GM23248 (cell line): ENCODE data around the gene ENG. TPM values are rescaled to one million over a fixed set of nuclear protein-coding genes. Genes with fewer than 3 reads are reported as not detected.

Source experiments
- DNase-seq: peaks from one replicate; pipeline ENCODE4 v3.0.0-alpha.2; 2015
- H2AFZ ChIP-seq: fragments of 200-600 bp; sonication (generic); 2 replicates; pipeline ENCODE4 v1.6.1; 2016; ENCODE audit warnings: antibody characterized with exemption
- H3F3A ChIP-seq: fragments of 200-600 bp; sonication (generic); 2 replicates; pipeline ENCODE4 v1.6.1; 2016; ENCODE audit warnings: mild to moderate bottlenecking, antibody characterized with exemption, mixed run types; ENCODE audit not compliant: insufficient read depth
- H3K27ac ChIP-seq: fragments of 200-600 bp; sonication (generic); 2 replicates; pipeline ENCODE4 v1.5.1; 2016; ENCODE audit warnings: mild to moderate bottlenecking
- H3K27me3 ChIP-seq: fragments of 200-600 bp; sonication (generic); replicated peaks from 2 replicates; pipeline ENCODE4 v1.6.1; 2016; ENCODE audit warnings: mild to moderate bottlenecking; ENCODE audit not compliant: insufficient read depth
- H3K36me3 ChIP-seq: fragments of 200-600 bp; sonication (generic); 2 replicates; pipeline ENCODE4 v1.6.1; 2016; ENCODE audit warnings: low read depth, mild to moderate bottlenecking
- H3K4me1 ChIP-seq: fragments of 200-600 bp; sonication (generic); 2 replicates; pipeline ENCODE4 v1.6.1; 2016; ENCODE audit warnings: mild to moderate bottlenecking; ENCODE audit not compliant: insufficient read depth
- H3K4me2 ChIP-seq: fragments of 200-600 bp; sonication (generic); one replicate; pipeline ENCODE4 v1.6.1; 2016; ENCODE audit warnings: mild to moderate bottlenecking; ENCODE audit not compliant: unreplicated experiment
- H3K4me3 ChIP-seq: fragments of 200-600 bp; sonication (generic); 2 replicates; pipeline ENCODE4 v1.5.1; 2016; ENCODE audit warnings: mild to moderate bottlenecking
- H3K79me2 ChIP-seq: fragments of 200-600 bp; sonication (generic); 2 replicates; pipeline ENCODE4 v1.6.1; 2016; ENCODE audit warnings: mild to moderate bottlenecking; ENCODE audit not compliant: insufficient read depth
- H3K9ac ChIP-seq: fragments of 200-600 bp; sonication (generic); 2 replicates; pipeline ENCODE4 v1.6.1; 2016; ENCODE audit warnings: mild to moderate bottlenecking
- H3K9me2 ChIP-seq: fragments of 200-600 bp; sonication (generic); 2 replicates; pipeline ENCODE4 v1.6.1; 2016; ENCODE audit warnings: mixed run types, mild to moderate bottlenecking, moderate library complexity; ENCODE audit not compliant: insufficient read depth
- H3K9me3 ChIP-seq: fragments of 200-600 bp; sonication (generic); one replicate; pipeline ENCODE4 v1.6.1; 2017; ENCODE audit warnings: low read depth
- H4K20me1 ChIP-seq: fragments of 200-600 bp; sonication (generic); 2 replicates; pipeline ENCODE4 v1.6.0; 2016; ENCODE audit not compliant: insufficient read depth
- EZH2 ChIP-seq: fragments of 200-600 bp; sonication (generic); IDR thresholded peaks from 2 replicates; pipeline ENCODE4 v1.6.1; 2018; ENCODE audit warnings: antibody characterized with exemption, mild to moderate bottlenecking; ENCODE audit not compliant: insufficient read depth, poor library complexity, severe bottlenecking
- EZH2phosphoT487 ChIP-seq: fragments of 200-600 bp; sonication (generic); IDR thresholded peaks from 2 replicates; pipeline ENCODE4 v1.6.1; 2018; ENCODE audit warnings: antibody characterized with exemption, moderate library complexity, mild to moderate bottlenecking, low read depth; ENCODE audit not compliant: insufficient read depth
- WGBS, 2 experiments: methylation state at CpG; one replicate each; pipeline ENCODE4 v1.1.6; 2015 to 2017; ENCODE audit warnings: low lambda C conversion rate in 2 of 2, low coverage in 1 of 2; ENCODE audit errors: missing lambda C conversion rate in 2 of 2; 5-methylcytosine and 5-hydroxymethylcytosine counted together
- in situ Hi-C: fragments of 300-500 bp; cut with MboI; formaldehyde crosslinking; loops from 2 replicates; pipeline ENCODE4 v1.15.0; 2020
- polyA plus RNA-seq: library from polyadenylated mRNA; unstranded; fragments of >200 nt; fragmentation: Nextera tagmentation; extraction: Ambion mirVana; gene quantifications from 2 replicates; pipeline ENCODE4 v1.2.1, GENCODE V29; 2016
- total RNA-seq: library from RNA; depleted of rRNA; stranded (reverse); fragments of >200 nt; shearing (Covaris generic); gene quantifications from 2 replicates; pipeline ENCODE4 v1.2.3, GENCODE V29; 2014

ENG gene
- total and polyA plus RNA-seq, 2 experiments from 2014 or later = 54.5 to 226 TPM

DNA sequence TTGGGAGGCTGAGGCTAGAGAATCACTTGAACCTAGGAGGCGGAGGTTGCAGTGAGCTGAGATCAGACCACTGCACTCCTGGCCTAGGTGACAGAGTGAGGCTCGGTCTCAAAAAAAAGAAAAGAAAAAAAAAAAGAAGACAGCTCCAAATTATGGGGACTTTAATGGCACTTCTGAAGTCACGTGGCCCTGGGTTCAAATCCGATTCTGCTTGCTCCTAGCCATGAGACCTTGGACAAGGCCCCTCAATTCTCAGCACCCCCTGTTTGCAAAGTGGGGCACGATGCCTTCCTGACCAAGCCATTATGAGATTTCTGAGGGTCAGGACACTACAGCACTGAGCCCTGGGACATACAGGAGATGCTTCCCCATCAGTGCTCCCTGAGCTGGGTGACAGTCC, 1.1 kb upstream of the ENG start:
- Histone ChIP-seq H3K4me2 (no peak overlapping the region), H3K4me1 (peaks cover 19% of the 10 kb centered on the region), H4K20me1 (no peaks in the 10 kb centered on the region), H3F3A (no peaks in the 10 kb centered on the region; the same call in 1 of the 2 replicates), H3K4me3 (no peak overlapping the region), H3K9ac (no peak overlapping the region), H3K79me2 (peaks cover 39% of the 10 kb centered on the region), H3K27ac (no peak overlapping the region), H2AFZ (no peak overlapping the region), H3K9me2 (no peaks in the 10 kb centered on the region), H3K9me3 (no peaks in the 10 kb centered on the region), H3K27me3 (no peaks in the 10 kb centered on the region), H3K36me3 (0 out of 2 replicates have a peak, but pooled peaks cover 3% of the 10 kb centered on the region)
- WGBS, 2 experiments = 95 to 96% methylated on average over 5 of the region's 5 CpGs
- TF ChIP-seq EZH2phosphoT487 = no peak
- no peak for TF ChIP-seq EZH2
- in situ Hi-C loops = no loop called here
- no peak for DNase-seq

DNA sequence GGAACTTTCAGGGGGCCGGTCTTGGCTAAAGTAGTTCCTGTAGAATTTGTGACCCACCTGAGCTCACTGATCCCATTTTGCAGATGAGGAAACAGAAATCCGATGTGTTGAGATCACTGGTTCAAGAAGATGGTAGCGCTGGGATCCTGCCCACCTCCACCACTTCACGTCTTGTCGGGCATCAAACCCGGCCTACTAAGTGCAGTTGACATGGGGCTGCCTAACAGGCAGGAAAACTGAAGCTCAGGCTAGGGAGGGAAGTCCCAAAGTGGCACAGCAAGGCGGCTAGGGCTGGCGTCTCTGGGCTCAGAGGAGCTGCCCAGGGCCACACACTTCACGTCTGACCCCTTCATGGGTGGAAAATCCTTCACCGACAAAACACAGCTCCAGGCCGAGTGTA, 502 bp upstream of the ENG start:
- Histone ChIP-seq H3K9me2 (no peaks in the 10 kb centered on the region), H2AFZ (peak overlapping the region; percentile 68), H3K4me1 (peaks cover 19% of the 10 kb centered on the region), H3K4me2 (peak overlapping the region; percentile 93), H3K9me3 (no peaks in the 10 kb centered on the region), H3K27ac (peak overlapping the region; percentile 78), H3F3A (no peaks in the 10 kb centered on the region; the same call in 1 of the 2 replicates), H4K20me1 (no peaks in the 10 kb centered on the region), H3K36me3 (0 out of 2 replicates have a peak, but pooled peaks cover 3% of the 10 kb centered on the region), H3K9ac (peak overlapping the region; percentile 91), H3K27me3 (no peaks in the 10 kb centered on the region), H3K79me2 (peaks cover 45% of the 10 kb centered on the region), H3K4me3 (peak overlapping the region; percentile 95)
- 64 to 68% methylated on average over 11 of the region's 11 CpGs for whole genome bisulfite sequencing, 2 experiments
- in situ Hi-C loops = no loop called here
- TF ChIP-seq EZH2 (no peak), EZH2phosphoT487 (no peak)
- DNase-seq = no peak

DNA sequence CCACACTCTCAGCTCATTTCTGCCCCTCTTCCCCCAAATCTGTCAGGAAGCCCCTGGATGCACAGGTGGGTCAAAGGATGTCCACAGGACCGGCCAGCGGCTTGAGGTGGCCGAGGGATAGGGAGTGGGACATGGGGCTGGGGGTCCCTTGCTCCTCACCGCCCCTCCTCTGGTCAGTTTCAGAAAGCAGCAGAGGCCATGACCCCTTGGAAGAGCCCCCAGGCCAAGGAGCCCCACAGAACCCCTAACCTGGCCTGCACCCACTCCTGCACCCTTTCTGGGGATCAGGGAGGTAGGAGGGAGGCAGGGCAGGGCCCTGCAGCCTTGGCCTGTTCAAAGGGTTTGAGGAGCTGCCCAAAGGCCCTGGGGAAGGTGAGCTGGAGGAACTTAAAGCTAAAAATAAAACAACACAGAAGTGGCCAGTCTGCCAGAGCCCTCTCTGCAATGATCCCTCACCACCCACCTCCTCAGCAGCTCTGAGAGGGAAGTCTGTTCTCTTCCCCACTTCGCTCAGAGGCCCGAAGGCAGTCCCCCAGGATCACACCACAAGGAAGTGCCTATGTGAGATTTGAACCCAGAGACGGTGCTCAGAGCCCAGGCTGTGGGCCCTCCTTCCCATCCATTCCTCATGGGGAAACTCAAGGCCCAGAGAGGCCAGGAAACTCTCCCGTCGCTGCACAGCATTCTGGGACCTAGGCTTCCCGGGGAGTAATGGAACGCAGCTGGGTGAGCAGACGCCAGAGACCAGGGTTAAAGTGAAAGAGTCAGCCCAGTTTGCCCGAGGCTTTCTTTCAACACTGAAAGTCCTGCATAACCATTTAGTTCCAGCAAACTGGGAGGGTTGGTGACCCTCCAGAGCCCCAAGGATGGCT, 910 bp downstream of the ENG start:
- H4K20me1 ChIP-seq = no peaks in the 10 kb centered on the region
- H3K9me2 ChIP-seq = no peaks in the 10 kb centered on the region
- peaks cover 8% of the 10 kb centered on the region; the same call in 1 of the 2 replicates for H3K36me3 ChIP-seq
- peaks cover 19% of the 10 kb centered on the region for H3K4me1 ChIP-seq
- peak overlapping the region; percentile 78 for H3K27ac ChIP-seq
- no peaks in the 10 kb centered on the region for H3K9me3 ChIP-seq
- H3F3A ChIP-seq = no peaks in the 10 kb centered on the region; the same call in 1 of the 2 replicates
- in situ Hi-C loops = no loop called here
- WGBS, 2 experiments = 19 to 20% methylated on average over 13 of the region's 13 CpGs
- peak overlapping the region; percentile 95 for H3K4me3 ChIP-seq
- peak overlapping the region; percentile 93 for H3K4me2 ChIP-seq
- H2AFZ ChIP-seq = peak overlapping the region; percentile 68
- peaks cover 59% of the 10 kb centered on the region for H3K79me2 ChIP-seq
- TF ChIP-seq EZH2 (no peak), EZH2phosphoT487 (no peak)
- H3K27me3 ChIP-seq = no peaks in the 10 kb centered on the region
- H3K9ac ChIP-seq = peak overlapping the region; percentile 91
- peak; percentile 69 for DNase-seq

DNA sequence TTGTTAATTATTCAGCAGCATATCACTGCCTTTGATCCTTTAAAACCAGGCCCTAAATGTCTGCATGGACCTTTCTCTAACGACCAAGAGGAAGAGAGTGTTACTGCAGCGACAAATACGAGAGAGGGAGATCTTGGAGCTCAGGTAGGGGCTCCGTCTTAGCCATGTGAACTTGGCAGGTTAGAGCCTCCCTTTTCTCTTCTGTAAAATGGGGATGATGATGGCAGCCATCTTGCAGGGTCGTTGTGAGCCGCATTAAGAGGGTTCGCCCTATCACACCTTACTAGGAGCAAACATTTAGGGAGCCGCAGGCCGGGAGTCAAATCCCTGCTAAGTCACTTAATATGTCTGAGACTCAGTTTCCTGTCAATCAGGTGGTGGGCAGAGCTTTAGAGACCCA, 1.6 kb downstream of the ENG start:
- TF ChIP-seq EZH2phosphoT487 = no peak
- TF ChIP-seq EZH2 = no peak
- Histone ChIP-seq H2AFZ (no peak overlapping the region), H3F3A (no peaks in the 10 kb centered on the region; the same call in 1 of the 2 replicates), H3K9me2 (no peaks in the 10 kb centered on the region), H4K20me1 (no peaks in the 10 kb centered on the region), H3K9ac (peak overlapping the region; percentile 91), H3K27me3 (no peaks in the 10 kb centered on the region), H3K4me3 (peak overlapping the region; percentile 95), H3K4me2 (peak overlapping the region; percentile 93), H3K36me3 (peaks cover 8% of the 10 kb centered on the region; the same call in 1 of the 2 replicates), H3K4me1 (peaks cover 19% of the 10 kb centered on the region), H3K27ac (no peak overlapping the region), H3K79me2 (peaks cover 66% of the 10 kb centered on the region), H3K9me3 (no peaks in the 10 kb centered on the region)
- 84 to 88% methylated on average over 9 of the region's 9 CpGs for whole genome bisulfite sequencing, 2 experiments
- in situ Hi-C loops = no loop called here
- DNase-seq = no peak
